Stimulated activated CD4-positive, alpha-beta T cell treated with anti-CD3 and anti-CD28 coated beads, Interleukin-1b, Interleukin-23, amount 100 ng/mL, for 48 hours (primary cell): ENCODE results near the gene FRMD3.
"Not testable (repeated sequence)": the region's sequence is repeated elsewhere in the genome, so short reads cannot be mapped to it uniquely, and the experiment has no call there.

Experiments used
- DNase-seq: peaks from one replicate; pipeline ENCODE4 v3.0.0-alpha.2; 2020

The FRMD3 gene

DNA sequence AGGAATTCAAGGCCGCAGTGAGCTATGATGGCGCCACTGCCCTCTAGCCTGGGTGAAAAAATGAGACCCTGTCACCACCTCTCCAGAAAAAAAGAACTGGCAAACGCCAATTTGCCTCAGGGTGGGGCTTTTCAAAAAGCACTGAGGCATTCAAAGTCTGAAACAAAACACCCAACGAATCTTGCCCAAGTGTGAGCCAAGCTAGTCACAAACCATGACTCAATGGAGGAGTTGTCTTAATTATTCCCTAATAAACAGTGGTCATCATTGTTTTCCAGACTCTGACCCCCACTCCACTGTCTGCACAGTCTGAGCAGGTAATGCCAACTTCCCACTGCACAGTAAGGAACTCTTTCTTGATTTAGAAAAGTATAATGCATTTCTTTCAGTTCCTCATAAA, 16.8 kb downstream of the FRMD3 start:
- no peak for DNase-seq

DNA sequence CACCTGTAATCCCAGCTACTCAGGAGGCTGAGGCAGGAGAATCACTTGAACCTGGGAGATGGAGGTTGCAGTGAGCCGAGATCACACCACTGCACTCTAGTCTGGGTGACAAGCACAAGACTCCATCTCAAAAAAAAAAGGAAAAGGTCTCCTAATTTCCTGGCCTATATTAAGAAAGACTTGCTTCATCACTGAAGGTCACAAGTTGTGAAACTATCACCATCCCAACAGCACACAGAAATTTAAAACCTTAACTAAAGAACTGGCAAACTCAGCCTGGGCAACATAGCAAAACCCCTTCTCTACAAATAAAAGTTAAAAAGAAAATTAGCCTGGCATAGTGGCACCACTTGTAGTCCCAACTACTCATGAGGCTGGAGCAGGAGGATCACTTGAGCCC, 17.2 kb downstream of the FRMD3 start:
- DNase-seq: no peak

DNA sequence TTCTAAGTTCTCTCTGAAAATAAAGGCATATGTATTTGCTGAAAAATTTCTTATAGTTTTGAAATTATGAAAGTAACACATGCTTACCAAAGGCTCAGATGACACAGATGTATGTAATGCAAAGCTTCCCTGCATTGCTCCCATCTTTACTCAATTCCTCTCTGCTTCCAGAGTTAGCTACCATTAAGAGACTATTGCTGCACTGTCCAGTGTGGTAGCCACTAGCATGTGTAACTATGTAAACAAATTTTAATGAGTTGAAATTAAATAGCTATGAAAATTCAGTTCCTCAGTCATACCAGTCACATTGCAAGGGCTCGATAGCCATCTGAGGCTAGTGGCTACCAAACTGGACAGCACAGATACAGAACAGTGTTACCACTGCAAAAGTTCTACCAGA, 17.9 kb downstream of the FRMD3 start:
- no peak for DNase-seq

DNA sequence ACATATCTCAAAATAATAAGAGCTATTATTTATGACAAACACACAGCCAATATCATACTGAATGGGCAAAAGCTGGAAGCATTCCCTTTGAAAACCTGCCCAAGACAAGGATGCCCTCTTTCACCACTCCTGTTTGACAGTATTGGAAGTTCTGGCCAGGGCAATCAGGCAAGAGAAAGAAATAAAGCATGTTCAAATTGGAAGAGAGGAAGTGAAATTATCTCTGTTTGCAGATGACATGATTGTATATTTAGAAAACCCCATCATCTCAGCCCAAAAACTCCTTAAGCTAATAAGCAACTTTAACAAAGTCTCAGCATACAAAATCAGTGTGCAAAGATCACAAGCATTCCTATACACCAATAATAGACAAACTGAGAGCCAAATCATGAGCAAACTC, 20.2 kb downstream of the FRMD3 start:
- DNase-seq: not testable (repeated sequence)

DNA sequence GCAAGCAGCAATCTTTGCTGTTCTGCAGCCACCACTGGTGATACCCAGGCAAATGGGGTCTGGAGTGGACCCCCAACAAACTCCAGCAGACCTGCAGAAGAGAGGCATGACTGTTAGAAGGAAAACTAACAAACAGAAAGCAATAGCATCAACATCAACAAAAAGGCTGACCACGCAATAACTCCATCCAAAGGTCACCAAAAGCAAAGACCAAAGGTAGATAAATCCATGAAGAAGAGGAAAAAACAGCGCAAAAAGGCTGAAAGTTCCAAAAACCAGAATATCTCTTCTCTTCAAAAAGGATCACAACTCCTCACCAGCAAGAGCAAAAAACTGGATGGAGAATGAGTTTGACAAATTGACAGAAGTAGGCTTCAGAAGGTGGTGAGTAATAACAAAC, 23.4 kb downstream of the FRMD3 start:
- DNase-seq: no peak

DNA sequence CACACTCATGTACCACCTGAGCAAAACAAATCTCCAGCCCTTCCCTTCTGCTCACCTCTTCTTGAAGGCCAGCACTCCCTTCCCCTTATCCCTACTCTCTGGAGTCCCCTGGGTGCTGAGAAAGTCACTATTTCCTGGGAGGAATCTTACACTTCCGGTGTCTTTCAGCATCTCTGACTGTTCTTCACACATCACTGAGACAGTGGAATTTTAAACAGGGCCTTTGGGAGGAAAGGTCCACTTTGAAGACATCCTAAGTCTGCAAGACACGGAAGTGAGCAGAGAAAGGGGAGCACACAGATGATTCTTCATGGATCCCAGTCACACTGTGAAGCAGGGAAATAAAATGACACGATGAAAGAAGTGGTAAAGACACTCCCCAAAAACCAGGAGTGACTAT, 25.6 kb downstream of the FRMD3 start:
- DNase-seq: no peak

DNA sequence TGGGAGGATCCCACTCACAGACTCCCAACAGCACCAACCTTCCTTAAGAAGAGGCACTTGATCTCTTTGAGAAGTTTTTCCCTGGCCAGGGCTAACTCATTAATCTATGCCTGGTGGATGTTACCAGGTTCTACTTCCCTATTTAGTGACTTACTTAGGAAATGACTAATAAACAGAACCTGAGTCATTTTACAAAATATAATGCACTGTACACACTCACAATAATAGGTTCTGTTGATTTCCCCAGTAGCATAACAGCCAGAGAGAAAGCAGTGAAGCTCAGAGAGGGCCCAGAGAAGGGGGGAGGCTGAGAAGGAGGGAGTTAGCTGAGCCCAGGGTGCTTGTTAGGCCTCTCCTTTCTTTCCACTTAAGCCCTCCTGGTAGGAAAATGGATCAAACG, 27.1 kb downstream of the FRMD3 start:
- no peak for DNase-seq

DNA sequence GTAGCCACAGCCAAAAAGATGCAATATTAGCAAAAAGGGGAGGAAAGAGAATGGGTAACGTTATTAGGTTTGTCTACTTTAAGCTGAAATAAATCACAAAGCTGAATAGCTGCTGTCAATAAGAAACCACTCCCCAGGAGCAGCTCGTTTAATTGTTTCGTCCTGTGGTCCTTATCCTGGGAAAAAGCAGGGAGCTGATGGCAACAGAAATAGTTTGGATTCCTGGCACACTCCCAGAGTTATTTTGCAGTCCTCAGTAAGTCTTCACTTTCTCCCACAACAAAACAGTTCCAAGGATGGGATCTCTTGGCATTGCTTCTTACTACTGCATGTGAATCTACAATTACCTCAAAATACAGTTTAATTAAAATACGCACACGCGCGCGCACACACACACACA, 28.8 kb downstream of the FRMD3 start:
- DNase-seq: no peak

DNA sequence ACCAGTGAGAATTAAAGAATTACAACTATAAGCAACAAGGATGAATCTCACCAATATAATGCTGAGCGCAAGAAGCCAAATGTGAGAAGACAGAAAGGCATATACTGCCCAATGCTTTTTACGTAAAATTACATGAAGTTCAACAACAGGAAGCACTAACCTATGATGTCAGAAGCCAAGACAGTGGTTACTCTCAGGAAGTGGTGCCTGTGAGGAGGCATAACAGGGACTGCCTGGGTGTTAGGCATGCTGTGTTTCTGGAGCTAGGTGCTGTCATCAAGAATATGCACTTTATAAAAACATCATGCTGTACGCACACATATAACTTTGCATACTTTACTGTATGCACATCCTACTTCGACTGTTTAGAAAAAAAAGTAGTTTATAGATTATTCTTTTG, 30.1 kb downstream of the FRMD3 start:
- DNase-seq: no peak

DNA sequence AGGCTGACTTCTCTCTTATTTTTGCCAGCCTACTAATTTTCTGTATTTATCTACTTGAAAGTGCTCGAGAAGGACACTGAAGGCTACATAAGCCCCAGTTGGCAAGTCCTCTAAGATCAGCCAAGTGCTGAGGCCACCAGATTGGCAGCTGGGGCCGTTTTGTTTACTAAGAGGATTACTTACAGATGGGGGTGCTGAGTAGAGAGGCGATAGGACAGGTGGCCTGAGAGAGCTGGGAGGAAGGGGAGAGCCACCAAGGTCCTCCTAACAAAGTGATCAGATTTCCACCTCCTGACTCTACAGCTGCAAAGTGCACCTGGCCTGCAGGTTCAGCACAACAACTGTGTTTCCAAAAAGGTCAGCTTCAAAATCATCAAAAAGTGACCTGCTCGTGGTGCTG, 32.9 kb downstream of the FRMD3 start:
- DNase-seq: no peak

DNA sequence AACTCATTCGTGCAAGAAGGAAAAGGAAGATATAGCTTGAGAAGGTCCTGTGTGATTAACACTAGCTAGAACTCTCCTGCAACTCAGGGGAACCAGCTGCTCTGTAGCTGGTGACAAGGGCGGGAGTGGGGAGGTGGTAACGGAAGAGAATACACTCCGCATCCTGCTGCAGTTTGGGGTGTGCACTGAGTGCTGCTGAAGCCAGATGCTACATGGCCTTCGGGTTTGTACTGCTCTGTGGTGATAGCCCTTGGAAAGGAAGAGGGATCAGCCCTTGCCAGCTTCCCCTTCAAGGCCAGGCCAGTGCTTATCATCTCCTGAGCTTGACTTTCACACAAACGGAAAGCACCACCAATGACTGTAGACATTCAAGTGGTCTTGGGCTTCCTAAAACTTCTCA, 34.3 kb downstream of the FRMD3 start:
- DNase-seq: no peak

DNA sequence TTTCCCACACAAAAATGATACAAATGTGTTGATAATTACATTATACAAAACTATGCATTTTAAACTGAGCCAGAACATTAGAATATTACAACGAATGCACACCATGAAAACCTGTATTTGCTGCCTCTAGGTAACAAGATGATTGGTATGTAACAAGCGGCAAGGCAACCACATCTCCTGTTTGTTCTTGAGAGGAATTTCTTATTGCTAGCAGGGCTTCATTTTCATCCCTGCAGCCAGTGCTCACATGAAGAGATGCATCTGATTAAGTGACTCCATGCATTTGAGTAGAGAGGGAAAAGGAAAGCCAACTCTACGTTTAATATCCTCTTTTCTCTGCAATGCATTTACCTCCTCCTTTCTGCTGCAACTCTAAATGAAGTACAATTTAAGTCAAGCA, 36.6 kb downstream of the FRMD3 start:
- no peak for DNase-seq

DNA sequence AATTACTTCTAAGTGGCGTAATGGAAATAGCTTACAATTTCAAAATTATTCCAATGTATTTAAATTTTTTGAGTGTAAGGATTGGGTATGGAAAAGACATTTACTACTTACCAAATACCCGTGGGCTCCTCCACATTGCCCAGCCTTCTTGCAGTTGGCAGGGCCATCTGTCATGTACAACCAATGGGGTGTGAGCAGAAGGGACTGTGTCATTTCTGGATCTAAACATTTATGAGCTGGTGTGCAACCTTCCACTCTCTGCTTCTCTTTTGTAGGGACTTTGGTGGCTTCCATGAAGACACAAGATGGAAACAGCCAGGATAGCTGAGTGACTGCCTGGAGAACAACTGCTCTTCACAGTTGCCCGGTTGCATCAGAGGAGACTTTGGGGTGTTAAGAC, 40.8 kb downstream of the FRMD3 start:
- DNase-seq: no peak

DNA sequence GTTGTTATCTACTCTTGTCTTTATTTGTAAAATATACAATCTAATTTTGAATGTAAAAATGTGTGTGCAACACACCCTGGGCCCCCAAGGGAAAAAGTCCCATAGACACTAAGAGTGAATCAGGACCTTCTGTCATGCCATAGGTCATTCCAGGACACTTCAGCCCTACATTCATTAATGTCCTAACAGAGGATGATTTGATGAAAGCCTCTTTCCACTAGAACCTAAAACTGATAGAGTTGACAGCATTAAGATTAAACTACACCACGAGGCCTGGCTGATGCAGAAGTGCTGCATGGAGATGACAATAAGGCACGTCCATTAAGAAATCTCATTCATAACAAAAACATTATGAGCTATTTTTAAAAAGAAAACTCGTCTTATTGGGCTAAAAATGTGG, 46.2 kb downstream of the FRMD3 start:
- DNase-seq: no peak

DNA sequence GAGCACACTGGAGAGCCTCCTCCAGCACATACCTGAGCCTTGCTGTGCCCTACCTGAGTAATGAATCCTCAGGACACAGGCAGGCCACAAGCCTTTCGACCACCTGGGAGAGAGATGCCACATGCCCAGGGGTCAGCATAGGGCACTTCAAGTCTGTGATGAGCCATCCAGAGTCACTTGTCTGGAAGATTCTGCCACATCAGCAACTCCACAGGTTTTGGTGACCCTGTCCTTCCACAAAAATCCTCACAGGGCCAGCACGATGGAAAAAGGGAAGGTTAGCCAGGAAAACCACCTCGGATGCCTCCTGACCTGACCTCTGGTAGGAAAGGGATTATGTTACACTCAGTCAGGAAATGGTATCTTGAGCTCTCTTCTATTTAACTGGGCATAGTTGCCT, 46.8 kb downstream of the FRMD3 start:
- no peak for DNase-seq

DNA sequence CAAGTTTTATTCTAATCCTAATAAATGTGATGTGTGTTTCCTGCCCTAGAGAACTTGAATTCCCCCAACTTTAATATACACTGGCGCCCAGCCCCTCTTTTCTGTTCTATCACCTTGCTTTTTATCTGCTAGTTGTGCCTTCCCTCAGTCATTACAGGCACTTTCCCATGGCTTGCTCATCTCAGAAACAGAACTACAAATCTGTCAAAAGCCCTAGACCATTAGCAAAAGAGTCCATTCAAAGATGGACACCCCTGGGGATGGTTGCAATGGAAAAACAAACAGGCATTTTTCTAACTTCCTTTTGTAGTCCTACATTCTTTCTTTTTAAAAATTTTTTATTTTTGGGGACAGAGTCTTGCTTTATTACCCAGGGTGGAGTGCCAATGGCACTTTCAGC, 48.2 kb downstream of the FRMD3 start:
- DNase-seq: no peak

DNA sequence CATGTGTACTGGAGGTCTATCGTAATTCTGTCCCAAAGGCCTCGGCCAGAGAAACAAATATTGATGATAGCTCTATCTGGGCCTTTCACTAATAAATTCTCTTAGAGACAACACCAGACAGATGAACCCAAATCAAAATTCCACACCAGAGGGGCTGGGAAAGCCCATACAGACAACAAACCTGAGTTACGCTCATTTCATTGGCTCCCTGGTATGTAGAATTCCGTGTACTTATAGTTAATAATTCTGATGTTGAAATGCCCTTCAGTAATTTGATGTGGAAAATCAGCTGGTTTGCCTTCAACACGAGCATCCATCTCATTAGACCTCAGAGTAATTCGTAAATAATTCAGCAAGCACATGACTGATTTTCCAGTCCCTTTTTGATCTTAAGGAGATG, 53.2 kb downstream of the FRMD3 start:
- DNase-seq: no peak

DNA sequence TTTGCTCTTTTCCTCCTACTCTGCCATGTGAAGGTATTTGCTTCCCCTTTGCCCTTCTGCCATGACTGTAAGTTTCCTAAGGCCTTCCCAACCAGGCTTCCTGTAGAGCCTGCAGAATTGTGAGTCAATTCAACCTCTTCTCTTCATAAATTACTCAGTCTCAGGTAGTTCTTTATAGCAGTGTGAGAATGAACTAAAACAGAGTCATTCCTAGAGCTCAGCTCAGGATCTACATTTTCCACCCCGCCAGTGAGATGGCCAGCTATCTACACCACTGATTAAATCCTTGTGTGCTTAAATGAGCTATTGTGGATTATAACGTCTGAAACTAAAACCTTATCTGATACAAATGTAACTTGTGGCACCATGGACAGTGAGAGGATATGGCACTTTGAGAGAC, 55.0 kb downstream of the FRMD3 start:
- DNase-seq: no peak

DNA sequence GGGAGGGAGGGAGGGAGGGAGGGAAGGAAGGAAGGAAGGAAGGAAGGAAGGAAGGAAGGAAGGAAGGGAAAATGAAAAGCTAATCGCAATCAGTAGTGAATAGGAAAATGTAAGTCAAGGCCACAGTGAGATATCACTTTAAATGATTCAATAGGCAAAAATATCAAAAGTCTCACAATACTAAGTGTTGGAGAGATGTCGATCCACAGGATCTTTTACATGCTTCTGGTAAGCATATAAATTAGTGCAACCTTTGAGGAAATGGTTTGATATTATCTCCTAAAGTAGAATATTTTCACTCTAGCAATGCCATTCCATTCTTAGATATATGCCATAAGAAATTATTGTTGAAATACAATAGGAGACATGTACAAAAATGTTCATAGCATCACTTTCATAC, 58.4 kb downstream of the FRMD3 start:
- DNase-seq: no peak

DNA sequence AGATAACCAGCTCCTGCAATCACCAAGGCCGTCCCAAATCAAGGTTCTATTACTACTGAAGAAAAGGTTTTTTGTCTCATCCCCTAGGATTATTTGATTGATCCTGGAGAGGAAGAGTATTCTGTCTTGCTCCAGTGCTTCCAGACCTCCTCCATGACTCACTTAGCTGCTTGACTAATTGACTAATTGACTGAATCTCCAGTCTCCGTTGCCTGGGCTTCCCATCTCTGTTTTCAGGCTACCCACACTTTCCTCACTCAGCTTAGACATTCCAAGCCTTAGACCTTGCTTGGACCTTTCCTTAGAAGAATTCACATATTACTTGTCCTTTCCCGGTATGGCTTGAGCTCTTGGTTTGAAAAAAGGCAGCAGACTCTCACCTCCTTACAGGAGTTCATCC, 60.6 kb downstream of the FRMD3 start:
- no peak for DNase-seq

DNA sequence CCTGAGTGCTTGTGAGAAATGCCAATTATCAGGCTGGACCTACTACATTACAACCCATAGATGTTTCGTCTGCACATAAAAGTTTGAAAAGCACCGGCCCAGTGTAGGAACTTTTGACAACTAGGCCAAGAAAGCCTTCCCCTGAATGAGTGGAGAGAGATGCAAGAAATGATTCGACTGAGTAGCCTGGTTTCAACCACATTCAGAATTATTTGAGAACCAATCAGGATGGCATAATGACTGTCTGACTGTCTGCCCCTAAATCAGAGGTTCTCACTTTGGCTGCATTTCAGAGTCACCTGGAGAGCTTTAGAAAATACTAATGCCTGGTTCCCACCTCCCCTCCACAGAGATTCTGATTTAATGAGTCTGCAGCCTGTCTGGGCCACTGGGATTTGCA, 61.1 kb downstream of the FRMD3 start:
- no peak for DNase-seq

DNA sequence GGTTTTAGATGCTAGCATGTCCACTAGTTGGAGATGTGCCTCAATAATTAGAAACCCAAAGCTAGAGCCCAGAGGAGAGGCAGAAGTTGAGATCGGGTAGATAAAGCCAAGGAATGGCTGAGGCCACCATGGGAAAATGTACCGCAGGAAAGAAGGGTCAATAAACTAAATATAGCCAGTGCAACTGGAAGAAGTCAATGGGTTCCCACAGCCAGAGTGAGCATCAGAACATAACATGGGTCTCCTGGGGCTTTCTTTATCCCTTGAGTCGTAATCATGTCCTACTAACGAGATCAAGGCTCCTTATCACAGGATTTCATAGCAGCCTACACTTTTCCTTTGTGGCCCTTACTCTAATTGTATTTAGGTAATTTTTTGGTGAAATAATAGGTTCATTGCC, 61.7 kb downstream of the FRMD3 start:
- no peak for DNase-seq

DNA sequence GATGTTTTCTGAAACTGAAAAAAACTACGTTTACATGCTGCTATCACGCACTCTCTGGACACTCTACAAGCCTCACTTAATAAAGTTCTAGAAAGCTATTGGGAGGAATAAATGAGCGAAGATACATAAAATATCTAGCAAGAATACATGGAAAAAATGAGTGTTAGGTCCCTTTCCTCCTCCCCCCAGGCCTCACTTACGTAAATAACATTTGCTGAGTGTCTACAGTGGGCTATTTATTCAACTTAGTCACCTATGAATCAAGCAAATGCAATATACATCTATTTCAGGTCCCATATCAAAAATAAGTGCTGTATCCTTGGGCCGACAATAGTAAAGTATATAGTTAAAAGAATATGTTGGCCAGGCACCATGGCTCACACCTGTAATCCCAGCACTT, 62.5 kb downstream of the FRMD3 start:
- no peak for DNase-seq

DNA sequence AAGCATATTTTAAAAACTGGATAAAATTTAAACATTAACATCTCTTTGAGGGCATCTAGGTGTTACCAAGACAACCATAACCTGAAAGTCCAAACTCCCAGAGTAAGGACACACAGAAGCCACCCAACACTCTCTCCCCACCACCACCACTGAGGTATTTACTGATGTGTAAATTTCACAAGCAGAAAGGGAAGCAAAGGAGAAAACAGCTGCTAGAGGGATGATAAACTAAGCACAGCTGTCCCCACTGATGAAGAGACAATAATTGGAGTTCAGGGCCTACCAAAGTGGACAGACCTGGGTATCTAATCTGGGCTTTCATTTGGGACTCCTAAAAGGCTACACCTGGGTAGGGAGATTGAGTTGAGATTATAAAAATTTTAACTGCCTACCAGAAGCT, 63.6 kb downstream of the FRMD3 start:
- DNase-seq: no peak

DNA sequence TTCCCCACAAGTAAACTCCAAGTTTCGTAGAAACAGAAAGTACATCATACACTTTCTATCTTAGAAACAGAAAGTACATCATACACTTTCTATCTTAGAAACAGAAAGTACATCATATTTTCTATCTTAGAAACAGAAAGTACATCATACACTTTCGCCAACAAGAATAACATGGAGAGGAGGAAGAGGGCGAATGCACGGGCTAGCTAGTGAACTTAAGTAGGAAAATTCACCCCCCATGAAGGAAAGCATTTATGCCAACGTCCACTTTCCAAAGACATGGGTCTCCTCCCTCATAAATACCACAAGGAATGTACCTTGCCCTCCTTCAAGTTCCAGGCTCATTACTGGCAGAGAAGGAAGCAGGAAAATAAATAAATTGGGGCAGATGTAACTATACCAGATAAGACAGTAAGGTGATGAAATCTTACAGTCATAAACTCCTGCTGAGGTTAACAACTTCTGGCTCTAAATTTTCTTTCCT, 64.7 kb downstream of the FRMD3 start:
- no peak for DNase-seq

DNA sequence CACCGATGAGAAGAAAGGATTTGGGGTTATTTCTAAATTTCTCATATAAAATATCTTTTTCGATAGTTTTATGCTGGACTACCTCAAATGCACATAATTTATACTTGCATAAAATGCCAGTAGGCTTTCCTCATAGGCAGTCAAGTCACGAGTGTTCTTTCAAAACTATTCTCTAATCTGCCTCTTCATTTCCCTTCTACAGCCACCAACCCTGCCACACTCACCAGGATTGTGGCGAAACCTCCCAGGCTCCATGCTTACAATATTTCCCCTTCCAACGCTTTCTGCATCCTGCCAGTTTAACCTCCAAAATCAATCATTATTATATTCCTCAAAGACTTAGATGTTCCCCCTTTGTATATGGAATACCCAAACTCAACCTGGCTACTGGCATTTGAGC, 65.4 kb downstream of the FRMD3 start:
- no peak for DNase-seq
